Suppressor macrophage treated with lipopolysaccharide for 1 hour (primary cell): ENCODE results near the gene MYMX.

Experiments used
- DNase-seq, 3 donors: peaks; one replicate each; pipeline ENCODE4 v3.0.0-alpha.2; 2020 to 2022

MYMX gene

DNA sequence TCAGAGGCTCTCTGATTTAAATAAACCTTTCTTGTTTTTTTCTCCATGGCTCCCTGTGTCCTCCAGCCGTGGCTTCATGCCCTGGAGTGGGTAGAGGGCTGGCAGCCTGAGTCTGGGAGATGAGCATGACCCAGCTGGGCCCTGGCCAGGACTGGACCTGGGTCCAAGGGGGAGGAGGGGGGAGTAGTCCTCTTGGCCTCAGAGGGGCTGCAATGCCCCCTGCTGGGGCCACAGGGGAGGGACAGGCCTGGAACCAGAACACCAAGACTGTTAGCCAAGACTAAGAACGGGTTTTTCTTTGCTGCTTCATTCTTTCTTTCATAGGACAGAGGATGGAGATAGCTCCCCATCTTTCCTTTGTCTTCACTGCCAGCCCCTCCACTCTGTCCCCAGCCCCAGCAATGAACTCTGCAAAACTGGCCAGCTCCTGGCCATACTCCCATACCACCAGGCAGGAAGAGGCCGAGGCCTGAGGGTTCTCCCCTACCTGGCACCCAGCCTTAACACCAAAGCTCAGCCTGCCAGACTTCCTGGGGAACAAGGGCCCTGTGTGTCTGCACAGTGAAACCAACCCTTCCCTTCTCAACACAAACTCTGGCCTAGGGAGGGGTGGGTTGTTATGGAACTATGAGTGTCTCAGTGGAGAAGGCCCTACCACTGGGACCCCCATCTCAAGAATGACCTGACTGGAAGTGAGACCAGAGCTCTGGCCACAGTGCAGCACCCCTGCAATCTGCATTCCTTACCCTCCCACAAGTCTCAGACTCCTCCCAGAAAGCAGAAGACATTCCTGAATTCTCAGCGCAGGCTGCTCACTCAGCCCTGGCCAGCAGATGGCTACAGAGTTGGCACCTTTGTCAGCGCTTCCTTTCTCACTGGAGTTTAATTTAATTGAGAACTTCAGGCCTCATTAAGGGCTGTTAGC, 17.6 kb downstream of the MYMX start:
- peak; percentile 51 to 54 (median 53) for DNase-seq

- DNase-seq: no peak
Measured at GRCh38 chr6:44235269-44235668, 18.5 kb downstream of the MYMX start.

- peak in 2 of 3 donors; percentile 38 to 44 for DNase-seq
Measured at GRCh38 chr6:44235891-44236516, 19.3 kb downstream of the MYMX start.

- DNase-seq: peak; percentile 96 to 98 (median 96)
Measured at GRCh38 chr6:44237021-44237812, 20.5 kb downstream of the MYMX start.

DNA sequence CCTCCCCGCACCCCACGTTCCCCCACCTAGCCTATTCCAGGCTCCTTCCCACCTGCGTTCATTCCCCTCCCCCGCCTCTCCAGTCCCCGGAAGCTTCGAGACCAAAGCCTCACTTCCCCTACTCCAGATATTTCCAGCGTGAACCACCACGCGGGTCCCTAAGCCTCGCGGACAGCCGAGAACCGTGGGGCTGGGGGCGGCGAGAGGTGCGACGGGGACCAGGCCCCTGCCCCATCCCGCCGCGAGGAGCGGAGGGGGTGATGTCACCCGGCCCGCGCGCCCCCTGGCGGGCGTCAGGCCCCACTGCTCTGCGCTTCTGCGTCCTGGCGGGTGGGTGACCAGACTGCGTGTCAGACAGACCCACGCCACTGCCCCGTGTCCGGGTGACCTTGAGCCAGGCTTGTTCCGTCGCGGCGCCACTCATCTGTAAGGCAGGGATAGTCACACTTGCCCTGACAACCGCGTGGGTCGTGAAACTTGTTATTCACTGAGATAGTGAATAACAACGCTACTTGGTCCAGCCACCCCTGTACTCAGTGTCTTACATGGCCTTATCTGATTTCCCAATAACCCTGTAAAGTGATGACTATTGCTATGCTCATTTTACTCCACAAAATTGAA, 21.2 kb downstream of the MYMX start:
- DNase-seq: peak; percentile 86 to 94 (median 90)

DNA sequence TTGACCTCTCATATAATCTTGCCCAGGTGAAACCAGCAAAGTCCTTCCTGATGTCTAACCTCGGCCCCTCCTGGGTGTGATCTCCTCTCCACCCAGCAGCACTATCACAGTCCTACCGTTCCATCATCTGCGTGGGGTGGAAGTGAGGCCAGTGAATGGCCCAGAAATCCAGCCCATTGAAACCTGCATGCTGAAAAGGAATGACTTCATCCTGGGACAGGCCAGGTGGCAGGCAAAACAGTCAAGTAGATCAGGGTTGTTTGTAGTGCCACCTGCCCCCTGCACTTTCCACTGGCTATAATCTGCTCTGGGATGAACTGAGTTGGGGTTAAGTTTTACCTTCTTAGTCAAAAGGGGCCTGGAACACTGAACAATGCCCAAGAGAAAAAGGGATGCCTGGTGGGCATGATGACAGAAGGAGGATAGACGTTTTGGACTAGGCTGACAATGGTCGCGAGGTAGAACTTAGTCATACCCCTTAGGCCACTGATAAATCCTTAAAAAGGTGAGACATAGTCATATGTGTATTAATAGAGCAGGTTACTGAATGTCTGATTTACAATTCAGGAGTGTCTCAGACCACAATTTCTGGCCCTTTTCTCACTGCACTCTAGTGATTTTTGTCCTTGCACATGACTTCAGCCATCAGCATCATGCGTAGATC, 22.1 kb downstream of the MYMX start:
- DNase-seq: no peak

DNA sequence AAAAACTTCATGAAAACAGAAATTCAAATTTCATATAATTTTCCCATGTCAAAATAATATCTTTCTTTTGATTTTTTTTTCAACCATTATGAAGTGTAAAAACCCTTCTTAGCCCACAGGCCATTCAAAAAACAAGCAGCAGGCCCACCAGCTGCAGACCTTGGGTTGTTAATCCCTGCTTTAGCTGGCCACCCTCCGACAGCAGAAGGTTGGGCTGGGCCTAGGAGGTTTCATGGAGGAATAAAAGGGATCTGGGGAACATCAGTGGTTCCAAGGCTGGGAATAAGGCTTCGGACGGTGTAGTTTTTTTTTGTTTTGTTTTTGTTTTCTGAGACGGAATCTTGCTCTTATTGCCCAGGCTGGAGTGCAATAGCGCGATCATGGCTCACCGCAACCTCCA, 26.6 kb downstream of the MYMX start:
- DNase-seq: no peak

- no peak for DNase-seq
Measured at GRCh38 chr6:44245391-44245911, 28.7 kb downstream of the MYMX start.

- peak; percentile 67 to 91 (median 78) for DNase-seq
Measured at GRCh38 chr6:44245912-44246662, 29.4 kb downstream of the MYMX start.

DNA sequence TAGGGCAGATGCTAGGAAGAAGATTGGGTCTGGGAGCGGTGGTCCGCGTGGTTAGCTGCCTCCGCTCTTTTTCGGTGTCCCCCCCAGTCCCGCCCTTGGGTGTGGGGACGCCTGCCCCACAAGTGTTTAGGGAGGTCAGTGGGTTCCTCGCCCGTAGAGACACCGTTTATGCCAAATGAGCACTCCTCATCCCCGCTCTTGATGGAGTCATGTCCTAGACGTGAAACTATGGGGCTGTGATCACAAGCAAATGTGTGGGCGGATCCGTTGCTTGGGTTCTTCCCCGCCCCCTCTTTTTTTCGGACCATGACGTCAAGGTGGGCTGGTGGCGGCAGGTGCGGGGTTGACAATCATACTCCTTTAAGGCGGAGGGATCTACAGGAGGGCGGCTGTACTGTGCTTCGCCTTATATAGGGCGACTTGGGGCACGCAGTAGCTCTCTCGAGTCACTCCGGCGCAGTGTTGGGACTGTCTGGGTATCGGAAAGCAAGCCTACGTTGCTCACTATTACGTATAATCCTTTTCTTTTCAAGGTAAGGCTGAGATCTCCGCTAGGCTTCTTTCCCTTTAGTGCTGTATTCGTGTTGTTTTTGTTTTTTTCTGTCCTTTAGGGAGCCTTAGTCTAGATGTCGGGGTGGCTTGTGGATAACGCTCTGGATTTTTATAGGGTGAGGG, 30.1 kb downstream of the MYMX start, which contains the start of gene HSP90AB1:
Gene HSP90AB1, plus strand, starts transcription at position 439 of the 675 bp plus-strand sequence. CDS start 1,529 bp downstream, outside the sequence.
- DNase-seq: peak; percentile 96 to 97 (median 97)

- DNase-seq: peak; percentile 91 to 95 (median 92)
Measured at GRCh38 chr6:44247338-44248302, 30.9 kb downstream of the MYMX start.

DNA sequence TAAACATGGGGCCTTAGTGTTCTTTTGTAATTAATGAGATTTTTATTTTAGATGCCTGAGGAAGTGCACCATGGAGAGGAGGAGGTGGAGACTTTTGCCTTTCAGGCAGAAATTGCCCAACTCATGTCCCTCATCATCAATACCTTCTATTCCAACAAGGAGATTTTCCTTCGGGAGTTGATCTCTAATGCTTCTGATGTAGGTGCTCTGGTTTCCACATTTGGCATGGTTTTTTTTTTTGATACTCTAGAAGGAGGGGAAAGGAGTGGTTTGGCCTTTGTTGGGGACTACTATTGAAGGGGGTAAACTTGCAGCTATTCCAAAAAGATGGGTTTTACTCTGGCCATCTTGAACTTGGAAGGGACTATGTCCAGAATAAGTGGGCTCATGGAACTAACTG, 31.9 kb downstream of the MYMX start:
- DNase-seq: no peak

GRCh38 chr6:44249082-44249748, 32.5 kb downstream of the MYMX start:
- no peak for DNase-seq

DNA sequence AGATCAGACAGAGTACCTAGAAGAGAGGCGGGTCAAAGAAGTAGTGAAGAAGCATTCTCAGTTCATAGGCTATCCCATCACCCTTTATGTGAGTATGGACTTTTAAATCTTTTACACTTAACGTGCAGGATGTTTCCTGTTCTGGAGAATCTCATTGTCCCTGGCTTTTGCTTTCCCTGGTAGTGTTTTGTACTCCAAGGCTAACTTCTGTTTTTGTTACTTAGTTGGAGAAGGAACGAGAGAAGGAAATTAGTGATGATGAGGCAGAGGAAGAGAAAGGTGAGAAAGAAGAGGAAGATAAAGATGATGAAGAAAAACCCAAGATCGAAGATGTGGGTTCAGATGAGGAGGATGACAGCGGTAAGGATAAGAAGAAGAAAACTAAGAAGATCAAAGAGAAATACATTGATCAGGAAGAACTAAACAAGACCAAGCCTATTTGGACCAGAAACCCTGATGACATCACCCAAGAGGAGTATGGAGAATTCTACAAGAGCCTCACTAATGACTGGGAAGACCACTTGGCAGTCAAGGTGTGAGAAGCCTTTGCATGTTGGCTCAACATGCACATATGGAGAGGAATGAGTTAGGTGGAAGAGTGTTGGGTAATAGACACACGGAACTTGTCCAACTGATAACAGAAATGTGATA, 33.5 kb downstream of the MYMX start:
- DNase-seq: no peak

DNA sequence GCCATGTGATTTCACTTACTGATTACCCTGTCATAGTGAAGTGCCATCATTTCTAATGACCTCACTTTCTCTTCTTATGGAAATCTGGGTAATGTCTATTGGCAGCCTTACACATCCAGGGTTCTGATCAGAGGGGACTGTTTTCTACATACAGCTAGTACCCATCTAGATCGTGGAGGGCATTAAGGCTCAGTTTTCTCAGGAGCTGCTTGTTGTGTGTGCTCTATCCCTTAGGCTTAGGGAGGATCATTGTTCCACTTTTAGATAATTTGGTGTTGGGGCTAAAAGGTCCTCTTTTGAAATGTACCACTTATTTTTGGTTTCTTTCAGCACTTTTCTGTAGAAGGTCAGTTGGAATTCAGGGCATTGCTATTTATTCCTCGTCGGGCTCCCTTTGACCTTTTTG, 34.0 kb downstream of the MYMX start:
- no peak for DNase-seq

DNA sequence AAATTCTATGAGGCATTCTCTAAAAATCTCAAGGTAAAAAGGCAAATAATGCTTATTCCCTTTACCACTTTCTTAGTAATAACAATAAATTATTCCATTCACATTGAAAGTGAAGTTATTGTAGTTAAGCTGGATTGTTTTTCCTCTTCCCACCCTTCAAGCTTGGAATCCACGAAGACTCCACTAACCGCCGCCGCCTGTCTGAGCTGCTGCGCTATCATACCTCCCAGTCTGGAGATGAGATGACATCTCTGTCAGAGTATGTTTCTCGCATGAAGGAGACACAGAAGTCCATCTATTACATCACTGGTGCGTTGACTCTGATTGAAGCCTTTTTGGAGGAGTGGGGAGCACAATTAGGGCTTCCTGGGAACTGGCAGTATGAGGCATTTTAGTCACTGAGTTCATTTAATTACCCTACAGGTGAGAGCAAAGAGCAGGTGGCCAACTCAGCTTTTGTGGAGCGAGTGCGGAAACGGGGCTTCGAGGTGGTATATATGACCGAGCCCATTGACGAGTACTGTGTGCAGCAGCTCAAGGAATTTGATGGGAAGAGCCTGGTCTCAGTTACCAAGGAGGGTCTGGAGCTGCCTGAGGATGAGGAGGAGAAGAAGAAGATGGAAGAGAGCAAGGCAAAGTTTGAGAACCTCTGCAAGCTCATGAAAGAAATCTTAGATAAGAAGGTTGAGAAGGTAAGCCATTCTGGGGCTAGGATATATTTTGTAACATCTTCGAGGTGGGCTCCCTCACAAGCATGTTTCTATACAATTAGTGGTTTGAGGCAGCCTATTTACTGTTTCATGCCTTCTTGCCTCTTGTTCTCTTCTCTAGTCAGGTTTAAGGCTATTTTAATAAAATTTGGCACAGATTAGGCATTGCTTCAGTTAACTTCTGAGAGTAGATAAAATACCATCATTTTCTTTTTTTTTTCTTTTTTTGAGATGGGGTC, 35.1 kb downstream of the MYMX start:
- no peak for DNase-seq
